WERI-Rb-1 (cell line): ENCODE measurements around the gene BAZ2A.

Experiments used
- DNase-seq: peaks from one replicate; pipeline ENCODE4 v3.0.0-alpha.2; 2020
- H3K27ac ChIP-seq: fragments of 250-450 bp; sonication (Bioruptor Pico); 2 replicates; pipeline ENCODE4 v1.5.1; 2020; ENCODE audit warnings: mild to moderate bottlenecking, moderate library complexity
- H3K27me3 ChIP-seq: fragments of 250-450 bp; sonication (Bioruptor Pico); 2 replicates; pipeline ENCODE4 v1.5.1; 2021; ENCODE audit warnings: mild to moderate bottlenecking, low read depth, moderate library complexity; ENCODE audit not compliant: insufficient read depth, severe bottlenecking
- H3K36me3 ChIP-seq: fragments of 250-450 bp; sonication (Bioruptor Pico); 2 replicates; pipeline ENCODE4 v1.5.1; 2020; ENCODE audit warnings: mild to moderate bottlenecking, moderate library complexity
- H3K4me3 ChIP-seq: 2 replicates; pipeline ENCODE4 v1.5.1; 2011; ENCODE audit warnings: low read depth, mild to moderate bottlenecking, control low read depth, low read length
- H3K9me3 ChIP-seq: fragments of 250-450 bp; sonication (Bioruptor Pico); 2 replicates; pipeline ENCODE4 v1.5.1; 2021; ENCODE audit warnings: mild to moderate bottlenecking, moderate library complexity; ENCODE audit not compliant: severe bottlenecking
- CTCF ChIP-seq: IDR thresholded peaks from 2 replicates; pipeline ENCODE4 v1.5.1; 2011; ENCODE audit warnings: low read depth, mild to moderate bottlenecking, control low read depth, inconsistent platforms, low read length

Gene BAZ2A

DNA sequence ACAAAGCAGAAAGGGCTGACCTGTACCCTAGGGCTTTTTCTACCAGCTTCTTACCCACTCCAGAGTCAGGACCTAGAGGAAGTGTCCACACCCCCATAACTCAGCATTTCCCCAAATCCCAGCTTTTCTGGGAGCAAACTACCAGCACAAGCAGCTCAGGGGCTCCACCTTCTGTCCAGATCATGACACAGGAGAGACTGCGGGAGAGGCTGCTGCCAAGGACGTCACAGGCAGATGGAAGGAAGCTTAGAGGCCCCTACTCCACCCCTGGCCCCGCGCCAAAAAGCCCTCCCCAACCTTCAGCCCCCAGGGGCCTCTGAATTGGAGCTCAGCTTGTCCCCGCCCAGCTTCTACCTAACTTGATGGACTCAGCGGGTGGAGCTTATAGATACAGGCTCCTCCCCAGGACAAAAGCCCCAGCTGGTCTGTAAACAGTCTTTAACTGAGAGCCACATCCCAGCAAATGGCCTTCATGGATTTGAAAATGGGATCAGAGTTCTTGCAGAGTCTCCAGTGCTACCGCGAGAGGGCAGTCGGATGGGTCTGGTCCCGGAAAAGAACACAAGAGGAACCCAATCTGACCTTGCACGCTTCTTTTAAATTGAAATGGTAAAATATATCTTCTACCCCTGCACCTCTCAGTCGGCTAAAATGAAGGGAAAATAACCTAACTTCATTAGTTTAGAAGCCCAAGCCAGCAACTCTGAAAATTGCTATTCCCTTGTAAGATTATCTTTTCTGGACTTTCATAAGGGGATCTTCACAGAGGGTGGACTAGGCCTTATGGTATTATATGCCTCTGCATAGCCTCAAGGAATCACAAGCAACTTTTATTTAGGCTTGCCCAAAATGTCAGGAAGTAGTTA lies 6.8 kb upstream of the BAZ2A start:
- H3K27me3 ChIP-seq: no peaks in the 10 kb centered on the region
- peaks cover 46% of the 10 kb centered on the region for H3K36me3 ChIP-seq
- peak overlapping the region; percentile 80 for H3K4me3 ChIP-seq
- H3K27ac ChIP-seq: peak overlapping the region; percentile 97
- TF ChIP-seq CTCF: peak; percentile 81
- DNase-seq: peak; percentile 99
- no peaks in the 10 kb centered on the region for H3K9me3 ChIP-seq

- no peaks in the 10 kb centered on the region for H3K9me3 ChIP-seq
- H3K27ac ChIP-seq: peak overlapping the region; percentile 97
- no peak for TF ChIP-seq CTCF
- H3K36me3 ChIP-seq: peaks cover 39% of the 10 kb centered on the region
- H3K27me3 ChIP-seq: no peaks in the 10 kb centered on the region
- peak; percentile 90 for DNase-seq
- peak overlapping the region; percentile 80 for H3K4me3 ChIP-seq
Observed at GRCh38 chr12:56635806-56636674, 5.9 kb upstream of the BAZ2A start.

- TF ChIP-seq CTCF: peak; percentile 81
- no peaks in the 10 kb centered on the region for H3K27me3 ChIP-seq
- peak; percentile 93 for DNase-seq
- peak overlapping the region; percentile 80 for H3K4me3 ChIP-seq
- no peaks in the 10 kb centered on the region for H3K9me3 ChIP-seq
- peaks cover 30% of the 10 kb centered on the region for H3K36me3 ChIP-seq
- H3K27ac ChIP-seq: peak overlapping the region; percentile 97
Observed at GRCh38 chr12:56634837-56635791, 5.0 kb upstream of the BAZ2A start.

GRCh38 chr12:56634242-56634836 lies 4.2 kb upstream of the BAZ2A start:
- DNase-seq: peak; percentile 84

More at GRCh38 chr12:56634242-56634836, 4.2 kb upstream of the BAZ2A start:
- Histone ChIP-seq H3K36me3 (peaks cover 25% of the 10 kb centered on the region), H3K9me3 (no peaks in the 10 kb centered on the region), H3K27me3 (no peaks in the 10 kb centered on the region), H3K4me3 (peak overlapping the region; percentile 80), H3K27ac (peak overlapping the region; percentile 97)
- TF ChIP-seq CTCF: no peak
